PC-9 (cell line): Measurements from ENCODE around the gene COX18.

Experiments
- CTCF ChIP-seq: fragments of 200-600 bp; sonication (generic); conservative IDR thresholded peaks from 2 replicates; pipeline ENCODE4 v1.6.1; 2017; ENCODE audit warnings: mixed run types, antibody characterized with exemption, mild to moderate bottlenecking, moderate library complexity
- EZH2 ChIP-seq: fragments of 200-600 bp; sonication (generic); IDR thresholded peaks from 2 replicates; pipeline ENCODE4 v1.8.0; 2017; ENCODE audit warnings: antibody characterized with exemption, low read depth

GRCh38 chr4:73066445-73066844 is 3.1 kb downstream of the COX18 start:
- TF ChIP-seq CTCF (no peak), EZH2 (no peak)
